ENCODE measurements around the gene CFAP126. TPM values are rescaled to one million over a fixed set of nuclear protein-coding genes. Genes with fewer than 3 reads are reported as not detected.

CFAP126 gene
- total RNA-seq, 1 donor from 2014 or later, result not detected

Other genes with a start within 250 kb of the CFAP126 start
- 98.4 and 132 TPM in 2 replicates for gene PFDN2, start 249.8 kb downstream of the CFAP126 start, total RNA-seq
- gene NIT1, start 249.8 kb downstream of the CFAP126 start, total RNA-seq, result 28.7 and 35.8 TPM in 2 replicates
- 29.3 and 42.1 TPM in 2 replicates for gene DEDD, start 235.2 kb downstream of the CFAP126 start, total RNA-seq
- gene UFC1, start 213.9 kb downstream of the CFAP126 start, total RNA-seq, result 59.6 and 85.0 TPM in 2 replicates
- 10.5 and 12.6 TPM in 2 replicates for gene USP21, start 208.4 kb downstream of the CFAP126 start, total RNA-seq
- 20.4 and 28.3 TPM in 2 replicates for gene PPOX, start 201.4 kb downstream of the CFAP126 start, total RNA-seq
- 39.4 and 45.7 TPM in 2 replicates for gene B4GALT3, start 190.4 kb downstream of the CFAP126 start, total RNA-seq
- 0.21 and 0.33 TPM in 2 replicates for gene ADAMTS4, start 168.8 kb downstream of the CFAP126 start, total RNA-seq
- 92.4 and 96.9 TPM in 2 replicates for gene NDUFS2, start 165.5 kb downstream of the CFAP126 start, total RNA-seq
- gene FCER1G, start 152.6 kb downstream of the CFAP126 start, total RNA-seq, result not detected in 2 replicates
- not detected in 2 replicates for gene APOA2, start 144.2 kb downstream of the CFAP126 start, total RNA-seq
- gene TOMM40L, start 141.8 kb downstream of the CFAP126 start, total RNA-seq, result 6.2 and 8.0 TPM in 2 replicates
- gene NR1I3, start 129.7 kb downstream of the CFAP126 start, total RNA-seq, result not detected in 2 replicates
- not detected in 2 replicates for gene PCP4L1, start 109.1 kb downstream of the CFAP126 start, total RNA-seq
- gene MPZ, start 57.9 kb downstream of the CFAP126 start, total RNA-seq, result 0.14 and 0.54 TPM in 2 replicates
- gene SDHC, start 53.5 kb downstream of the CFAP126 start, total RNA-seq, result 42.8 and 47.0 TPM in 2 replicates
- gene FCGR2A, start 137.6 kb upstream of the CFAP126 start, total RNA-seq, result 0.04 and 0.48 TPM in 2 replicates
- gene HSPA6, start 156.7 kb upstream of the CFAP126 start, total RNA-seq, result 0.84 TPM in 1 of 2 replicates, not detected in the other
- 0.79 TPM in 1 of 2 replicates, not detected in the other for gene FCGR3A, start 181.9 kb upstream of the CFAP126 start, total RNA-seq

Measured in kidney epithelial cell (primary cell).